Liver (tissue), 9 donors: Measurements from ENCODE around the gene FAM124A. TPM values are rescaled to one million over a fixed set of nuclear protein-coding genes. Genes with fewer than 3 reads are reported as not detected.

Experiments used
- DNase-seq: peaks from one replicate; pipeline ENCODE4 v3.0.0-alpha.2; 2017; ENCODE audit warnings: low spot score
- H3K27ac ChIP-seq, 2 donors: one replicate each; pipeline ENCODE4 v1.7.0; 2013; ENCODE audit warnings: inconsistent platforms in 2 of 2, low read length in 2 of 2, control low read depth in 1 of 2, low read depth in 1 of 2, mild to moderate bottlenecking in 1 of 2
- H3K27me3 ChIP-seq, 4 donors: one replicate each; pipeline versions ENCODE4 v1.6.1 to v1.7.0; 2013; ENCODE audit warnings: low read length in 3 of 4, inconsistent platforms in 1 of 4, mild to moderate bottlenecking in 1 of 4, moderate library complexity in 1 of 4; ENCODE audit not compliant: control insufficient read depth in 4 of 4, insufficient read depth in 4 of 4
- H3K36me3 ChIP-seq, 4 donors: one replicate each; pipeline versions ENCODE4 v1.6.1 to v1.7.0; 2013; ENCODE audit warnings: low read length in 3 of 4, mild to moderate bottlenecking in 3 of 4, low read depth in 1 of 4, moderate library complexity in 1 of 4; ENCODE audit not compliant: control insufficient read depth in 4 of 4, insufficient read depth in 3 of 4
- H3K4me1 ChIP-seq, 4 donors: one replicate each; pipeline versions ENCODE4 v1.6.1 to v1.7.0; 2013; ENCODE audit warnings: low read length in 3 of 4, mild to moderate bottlenecking in 3 of 4, moderate library complexity in 1 of 4; ENCODE audit not compliant: control insufficient read depth in 4 of 4, insufficient read depth in 4 of 4
- H3K4me3 ChIP-seq, 3 donors: one replicate each; pipeline versions ENCODE4 v1.6.1 to v1.7.0; 2013; ENCODE audit warnings: low read length in 3 of 3, control low read depth in 1 of 3, low read depth in 1 of 3, mild to moderate bottlenecking in 1 of 3
- H3K9ac ChIP-seq, 2 donors: one replicate each; pipeline ENCODE4 v1.7.0; 2013; ENCODE audit warnings: low read length in 2 of 2, mild to moderate bottlenecking in 2 of 2, moderate library complexity in 2 of 2, control low read depth in 1 of 2, low read depth in 1 of 2
- H3K9me3 ChIP-seq, 4 donors: one replicate each; pipeline versions ENCODE4 v1.6.1 to v1.7.0; 2013; ENCODE audit warnings: low read length in 3 of 4; ENCODE audit not compliant: control insufficient read depth in 4 of 4
- ATF3 ChIP-seq: IDR thresholded peaks from 2 replicates; pipeline ENCODE4 v1.6.1; 2016; ENCODE audit warnings: antibody characterized with exemption
- CTCF ChIP-seq: fragments of 150-350 bp; IDR thresholded peaks from 2 replicates; pipeline ENCODE4 v1.5.1; 2017; ENCODE audit warnings: improper control_type of control experiment, low read depth, low read length; ENCODE audit not compliant: missing input control
- EGR1 ChIP-seq, 2 donors: IDR thresholded peaks; 2 replicates each; pipeline ENCODE4 v1.6.1; 2016 to 2018; ENCODE audit warnings: antibody characterized with exemption in 2 of 2, low read depth in 2 of 2
- FOXA1 ChIP-seq: IDR thresholded peaks from 2 replicates; pipeline ENCODE4 v1.6.1; 2016; ENCODE audit warnings: antibody characterized with exemption
- FOXA2 ChIP-seq: IDR thresholded peaks from 2 replicates; pipeline ENCODE4 v1.6.1; 2016; ENCODE audit warnings: antibody characterized with exemption
- GABPA ChIP-seq, 2 donors: IDR thresholded peaks in 1 of 2; conservative IDR thresholded peaks in 1 of 2; 2 replicates each; pipeline ENCODE4 v1.6.1; 2016; ENCODE audit warnings: antibody characterized with exemption in 2 of 2, mild to moderate bottlenecking in 1 of 2, moderate library complexity in 1 of 2
- HNF4G ChIP-seq: IDR thresholded peaks from 2 replicates; pipeline ENCODE4 v1.6.1; 2016; ENCODE audit warnings: antibody characterized with exemption
- JUND ChIP-seq, 2 donors: IDR thresholded peaks; 2 replicates each; pipeline ENCODE4 v1.6.1; 2016; ENCODE audit warnings: antibody characterized with exemption in 2 of 2
- MAX ChIP-seq: IDR thresholded peaks from 2 replicates; pipeline ENCODE4 v1.6.1; 2016; ENCODE audit warnings: antibody characterized with exemption
- NR2F2 ChIP-seq: IDR thresholded peaks from 2 replicates; pipeline ENCODE4 v1.6.1; 2016; ENCODE audit warnings: antibody characterized with exemption
- RXRA ChIP-seq, 2 donors: IDR thresholded peaks; 2 replicates each; pipeline ENCODE4 v1.6.1; 2017 to 2018; ENCODE audit warnings: antibody characterized with exemption in 2 of 2, mild to moderate bottlenecking in 1 of 2
- SP1 ChIP-seq: IDR thresholded peaks from 2 replicates; pipeline ENCODE4 v1.6.1; 2018; ENCODE audit warnings: antibody characterized with exemption, mild to moderate bottlenecking
- TAF1 ChIP-seq: conservative IDR thresholded peaks from 2 replicates; pipeline ENCODE4 v1.6.1; 2016; ENCODE audit warnings: antibody characterized with exemption, mild to moderate bottlenecking
- YY1 ChIP-seq: IDR thresholded peaks from 2 replicates; pipeline ENCODE4 v1.6.1; 2016; ENCODE audit warnings: antibody characterized with exemption, mild to moderate bottlenecking
- ZBTB33 ChIP-seq: IDR thresholded peaks from 2 replicates; pipeline ENCODE4 v1.6.1; 2016; ENCODE audit warnings: antibody characterized with exemption
- WGBS: extraction: QIAGEN DNeasy Blood & Tissue Kit; methylation state at CpG from one replicate; pipeline ENCODE4 v1.1.7; 2013; 5-methylcytosine and 5-hydroxymethylcytosine counted together
- polyA plus RNA-seq, 2 donors: library from polyadenylated mRNA; stranded (reverse) in 1 of 2; unstranded in 1 of 2; fragments of 200-250 nt in 1 of 2; fragments of >200 nt in 1 of 2; fragmentation: Nextera tagmentation in 1 of 2; extraction: Ambion mirVana in 1 of 2; gene quantifications; one replicate each; pipeline versions ENCODE4 v1.2.1 to v1.2.3, GENCODE V29; 2013 to 2015
- total RNA-seq, 2 donors: library from RNA; depleted of rRNA; stranded (reverse); fragments of >200 nt; gene quantifications; one replicate each; pipeline ENCODE4 v1.2.3, GENCODE V29; 2014
- donor health status: healthy.
- donor health status: healthy.
- donor health status: healthy.
- donor health status: healthy.
- donor health status: healthy.

FAM124A gene
- total and polyA plus RNA-seq, 4 donors: 0.33 to 0.92 (median 0.46) TPM

- no peak for TF ChIP-seq NR2F2
- TF ChIP-seq HNF4G: no peak
- no peak for TF ChIP-seq ZBTB33
- TF ChIP-seq CTCF: no peak
- TF ChIP-seq MAX: no peak
- no peak for TF ChIP-seq EGR1 (IDR thresholded peaks at IDR 0.05; ENCODE audit: low read depth in 2 of 2)
- DNase-seq: no peak
- no peaks in the 10 kb centered on the region for H3K4me1 ChIP-seq
- H3K27ac ChIP-seq: no peak overlapping the region
- no peaks in the 10 kb centered on the region for H3K9me3 ChIP-seq
- H3K27me3 ChIP-seq: peaks cover 0 to 2% (median 0%) of the 10 kb centered on the region in 4 donors
- WGBS: 69% methylated on average over 14 of the region's 14 CpGs
- no peak overlapping the region for H3K4me3 ChIP-seq
- H3K9ac ChIP-seq: no peak overlapping the region
- H3K36me3 ChIP-seq: no peaks in the 10 kb centered on the region
Measured at GRCh38 chr13:51244637-51245405, 22.6 kb downstream of the FAM124A start.

GRCh38 chr13:51245583-51245982 is 23.4 kb downstream of the FAM124A start:
- H3K9ac ChIP-seq: no peak overlapping the region
- H3K9me3 ChIP-seq: no peaks in the 10 kb centered on the region
- H3K4me3 ChIP-seq: no peak overlapping the region
- no peak for DNase-seq
- H3K36me3 ChIP-seq: no peaks in the 10 kb centered on the region
- TF ChIP-seq ZBTB33: no peak
- no peak for TF ChIP-seq ATF3
- TF ChIP-seq MAX: no peak
- TF ChIP-seq JUND (IDR thresholded peaks at IDR 0.05): no peak
- TF ChIP-seq FOXA1: no peak
- no peak for TF ChIP-seq HNF4G
- TF ChIP-seq GABPA (IDR thresholded peaks at IDR 0.05 in 1 of 2, conservative IDR thresholded peaks at IDR 0.05 in 1 of 2): no peak
- TF ChIP-seq SP1: no peak
- TF ChIP-seq YY1: no peak
- TF ChIP-seq FOXA2: no peak
- TF ChIP-seq CTCF: no peak
- TF ChIP-seq RXRA (IDR thresholded peaks at IDR 0.05): no peak
- no peak for TF ChIP-seq TAF1
- 85% methylated on average over 2 of the region's 2 CpGs for WGBS
- peaks cover 0 to 2% (median 0%) of the 10 kb centered on the region in 4 donors for H3K27me3 ChIP-seq
- H3K27ac ChIP-seq: no peak overlapping the region
- no peaks in the 10 kb centered on the region for H3K4me1 ChIP-seq
